DND-41 (cell line): ENCODE measurements around the gene ALDH3B1.
"Not testable (repeated sequence)": the region's sequence is repeated elsewhere in the genome, so short reads cannot be mapped to it uniquely, and the experiment has no call there.

Source experiments
- EZH2 ChIP-seq: IDR thresholded peaks from 3 replicates; pipeline ENCODE4 v1.6.1; 2012; ENCODE audit warnings: borderline replicate concordance, low read depth, mild to moderate bottlenecking, moderate library complexity, low read length, inconsistent platforms; ENCODE audit not compliant: severe bottlenecking
- TF ChIP-seq, protein P1 (sequence below): IDR thresholded peaks from 2 replicates; pipeline ENCODE4 v1.5.1; 2012; ENCODE audit warnings: borderline replicate concordance, low read length, moderate library complexity, mild to moderate bottlenecking; ENCODE audit not compliant: poor library complexity, severe bottlenecking; ENCODE audit errors: extremely low read depth

DNA sequence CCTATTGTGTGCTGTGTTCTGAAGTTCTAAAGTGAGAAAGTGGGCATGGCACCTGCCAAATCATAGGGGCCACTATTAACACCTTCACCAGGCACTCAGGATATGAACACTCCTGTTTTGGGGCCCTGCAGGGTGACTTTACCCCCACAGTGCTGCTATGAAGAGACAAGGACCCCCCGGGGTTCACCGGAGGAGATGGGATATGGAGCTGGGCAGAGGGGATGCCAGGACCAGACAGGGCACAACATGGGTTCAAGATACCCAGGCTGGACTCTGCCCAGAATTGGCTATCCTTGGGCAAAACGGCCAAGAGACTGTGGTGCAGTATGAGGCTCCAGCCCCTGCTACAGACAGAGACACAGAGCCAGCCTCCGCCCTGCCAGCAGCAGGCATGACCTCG lies 15.7 kb upstream of the ALDH3B1 start:
- TF ChIP-seq, protein P1, sequence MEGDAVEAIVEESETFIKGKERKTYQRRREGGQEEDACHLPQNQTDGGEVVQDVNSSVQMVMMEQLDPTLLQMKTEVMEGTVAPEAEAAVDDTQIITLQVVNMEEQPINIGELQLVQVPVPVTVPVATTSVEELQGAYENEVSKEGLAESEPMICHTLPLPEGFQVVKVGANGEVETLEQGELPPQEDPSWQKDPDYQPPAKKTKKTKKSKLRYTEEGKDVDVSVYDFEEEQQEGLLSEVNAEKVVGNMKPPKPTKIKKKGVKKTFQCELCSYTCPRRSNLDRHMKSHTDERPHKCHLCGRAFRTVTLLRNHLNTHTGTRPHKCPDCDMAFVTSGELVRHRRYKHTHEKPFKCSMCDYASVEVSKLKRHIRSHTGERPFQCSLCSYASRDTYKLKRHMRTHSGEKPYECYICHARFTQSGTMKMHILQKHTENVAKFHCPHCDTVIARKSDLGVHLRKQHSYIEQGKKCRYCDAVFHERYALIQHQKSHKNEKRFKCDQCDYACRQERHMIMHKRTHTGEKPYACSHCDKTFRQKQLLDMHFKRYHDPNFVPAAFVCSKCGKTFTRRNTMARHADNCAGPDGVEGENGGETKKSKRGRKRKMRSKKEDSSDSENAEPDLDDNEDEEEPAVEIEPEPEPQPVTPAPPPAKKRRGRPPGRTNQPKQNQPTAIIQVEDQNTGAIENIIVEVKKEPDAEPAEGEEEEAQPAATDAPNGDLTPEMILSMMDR: not testable (repeated sequence)
- not testable (repeated sequence) for TF ChIP-seq EZH2
